Measurements from ENCODE around the gene UHRF1.
A peak's percentile ranks its signal among the peaks of the same experiment; 100 is the strongest.

Gene UHRF1

GRCh38 chr19:4977299-4978174 is 68.2 kb downstream of the UHRF1 start:
- peak in 1 of 2 donors; percentile 43 for DNase-seq (ENCODE audit: low spot score in 2 of 2)
- H3K4me3 Mint-ChIP-seq, result no peak overlapping the region
- H3K9me3 Mint-ChIP-seq, result no peaks in the 10 kb centered on the region
- peaks cover 3% of the 10 kb centered on the region for H3K36me3 Mint-ChIP-seq
- peak overlapping the region; percentile 79 for H3K27ac Mint-ChIP-seq
- H3K4me1 Mint-ChIP-seq, result peaks cover 33% of the 10 kb centered on the region
- ATAC-seq (ENCODE audit: low read depth), result peak; percentile 42
- H3K27me3 Mint-ChIP-seq, result no peaks in the 10 kb centered on the region

- no peaks in the 10 kb centered on the region for H3K9me3 Mint-ChIP-seq
Measured at GRCh38 chr19:4979211-4979807, 70.0 kb downstream of the UHRF1 start.

GRCh38 chr19:4980067-4980466 is 70.8 kb downstream of the UHRF1 start:
- H3K27ac Mint-ChIP-seq, result no peak overlapping the region
- H3K4me1 Mint-ChIP-seq, result peaks cover 33% of the 10 kb centered on the region
- no peak overlapping the region for H3K4me3 Mint-ChIP-seq
- DNase-seq (ENCODE audit: low spot score in 2 of 2) (no peak), ATAC-seq (ENCODE audit: low read depth) (no peak)
- H3K36me3 Mint-ChIP-seq, result peaks cover 3% of the 10 kb centered on the region
- no peaks in the 10 kb centered on the region for H3K9me3 Mint-ChIP-seq
- H3K27me3 Mint-ChIP-seq, result no peaks in the 10 kb centered on the region

More at GRCh38 chr19:4979211-4979807, 70.0 kb downstream of the UHRF1 start:
- ATAC-seq (ENCODE audit: low read depth) (no peak), DNase-seq (ENCODE audit: low spot score in 2 of 2) (no peak)
- Mint-ChIP-seq H3K4me1 (peaks cover 36% of the 10 kb centered on the region), H3K27ac (no peak overlapping the region), H3K36me3 (peaks cover 3% of the 10 kb centered on the region), H3K4me3 (no peak overlapping the region), H3K27me3 (no peaks in the 10 kb centered on the region)

GRCh38 chr19:4980838-4981680 is 71.8 kb downstream of the UHRF1 start:
- Mint-ChIP-seq H3K36me3 (peaks cover 5% of the 10 kb centered on the region), H3K4me3 (no peak overlapping the region), H3K9me3 (no peaks in the 10 kb centered on the region), H3K27ac (peak overlapping the region; percentile 54), H3K27me3 (no peaks in the 10 kb centered on the region), H3K4me1 (peaks cover 33% of the 10 kb centered on the region)
- ATAC-seq (ENCODE audit: low read depth) (no peak), DNase-seq (ENCODE audit: low spot score in 2 of 2) (no peak)

- Mint-ChIP-seq H3K27ac (peak overlapping the region; percentile 54), H3K4me1 (peaks cover 33% of the 10 kb centered on the region), H3K27me3 (no peaks in the 10 kb centered on the region), H3K36me3 (peaks cover 5% of the 10 kb centered on the region), H3K9me3 (no peaks in the 10 kb centered on the region), H3K4me3 (no peak overlapping the region)
- DNase-seq (ENCODE audit: low spot score in 2 of 2) (peak in 1 of 2 donors; percentile 35), ATAC-seq (ENCODE audit: low read depth) (peak; percentile 87)
Measured at GRCh38 chr19:4981681-4981958, 72.3 kb downstream of the UHRF1 start.

GRCh38 chr19:4983346-4984105 is 74.2 kb downstream of the UHRF1 start:
- Mint-ChIP-seq H3K9me3 (no peaks in the 10 kb centered on the region), H3K4me3 (no peak overlapping the region), H3K27me3 (no peaks in the 10 kb centered on the region), H3K27ac (no peak overlapping the region), H3K36me3 (peaks cover 3% of the 10 kb centered on the region), H3K4me1 (peaks cover 28% of the 10 kb centered on the region)
- ATAC-seq (ENCODE audit: low read depth) (no peak), DNase-seq (ENCODE audit: low spot score in 2 of 2) (no peak)

- DNase-seq (ENCODE audit: low spot score in 2 of 2) (no peak), ATAC-seq (ENCODE audit: low read depth) (no peak)
- Mint-ChIP-seq H3K36me3 (peaks cover 3% of the 10 kb centered on the region), H3K9me3 (no peaks in the 10 kb centered on the region), H3K4me1 (peaks cover 26% of the 10 kb centered on the region), H3K27ac (no peak overlapping the region), H3K27me3 (no peaks in the 10 kb centered on the region), H3K4me3 (no peak overlapping the region)
Measured at GRCh38 chr19:4984106-4984380, 74.7 kb downstream of the UHRF1 start.

GRCh38 chr19:4984438-4984990 is 75.2 kb downstream of the UHRF1 start:
- peaks cover 3% of the 10 kb centered on the region for H3K36me3 Mint-ChIP-seq

GRCh38 chr19:4985551-4985991 is 76.3 kb downstream of the UHRF1 start:
- peaks cover 24% of the 10 kb centered on the region for H3K4me1 Mint-ChIP-seq
- DNase-seq (ENCODE audit: low spot score in 2 of 2) (no peak), ATAC-seq (ENCODE audit: low read depth) (no peak)
- no peak overlapping the region for H3K27ac Mint-ChIP-seq
- H3K36me3 Mint-ChIP-seq, result peaks cover 3% of the 10 kb centered on the region
- no peak overlapping the region for H3K4me3 Mint-ChIP-seq
- no peaks in the 10 kb centered on the region for H3K9me3 Mint-ChIP-seq
- no peaks in the 10 kb centered on the region for H3K27me3 Mint-ChIP-seq

More at GRCh38 chr19:4984438-4984990, 75.2 kb downstream of the UHRF1 start:
- no peak for DNase-seq (ENCODE audit: low spot score in 2 of 2)
- Mint-ChIP-seq H3K4me1 (peaks cover 24% of the 10 kb centered on the region), H3K9me3 (no peaks in the 10 kb centered on the region), H3K27ac (no peak overlapping the region), H3K27me3 (no peaks in the 10 kb centered on the region), H3K4me3 (no peak overlapping the region)
- ATAC-seq (ENCODE audit: low read depth), result no peak

- Mint-ChIP-seq H3K4me3 (no peak overlapping the region), H3K27me3 (no peaks in the 10 kb centered on the region), H3K4me1 (peaks cover 21% of the 10 kb centered on the region), H3K36me3 (peaks cover 3% of the 10 kb centered on the region), H3K27ac (no peak overlapping the region), H3K9me3 (no peaks in the 10 kb centered on the region)
- DNase-seq (ENCODE audit: low spot score in 2 of 2), result no peak
- ATAC-seq (ENCODE audit: low read depth), result no peak
Measured at GRCh38 chr19:4986056-4986455, 76.8 kb downstream of the UHRF1 start.

- H3K9me3 Mint-ChIP-seq, result no peaks in the 10 kb centered on the region
- ATAC-seq (ENCODE audit: low read depth) (no peak), DNase-seq (ENCODE audit: low spot score in 2 of 2) (no peak)
- peaks cover 20% of the 10 kb centered on the region for H3K4me1 Mint-ChIP-seq
- peaks cover 6% of the 10 kb centered on the region for H3K36me3 Mint-ChIP-seq
- H3K27me3 Mint-ChIP-seq, result no peaks in the 10 kb centered on the region
- no peak overlapping the region for H3K4me3 Mint-ChIP-seq
- H3K27ac Mint-ChIP-seq, result no peak overlapping the region
Measured at GRCh38 chr19:4986471-4986891, 77.2 kb downstream of the UHRF1 start.

- peaks cover 13% of the 10 kb centered on the region for H3K36me3 Mint-ChIP-seq
- DNase-seq (ENCODE audit: low spot score in 2 of 2), result no peak
Measured at GRCh38 chr19:4987256-4987655, 78.0 kb downstream of the UHRF1 start.

GRCh38 chr19:4987692-4988370 is 78.5 kb downstream of the UHRF1 start:
- Mint-ChIP-seq H3K9me3 (peaks cover 2% of the 10 kb centered on the region), H3K4me3 (no peak overlapping the region), H3K4me1 (peaks cover 12% of the 10 kb centered on the region), H3K27me3 (no peaks in the 10 kb centered on the region), H3K27ac (no peak overlapping the region), H3K36me3 (peaks cover 17% of the 10 kb centered on the region)
- no peak for DNase-seq (ENCODE audit: low spot score in 2 of 2)
- no peak for ATAC-seq (ENCODE audit: low read depth)

More at GRCh38 chr19:4987256-4987655, 78.0 kb downstream of the UHRF1 start:
- Mint-ChIP-seq H3K4me1 (peaks cover 17% of the 10 kb centered on the region), H3K9me3 (no peaks in the 10 kb centered on the region), H3K27ac (no peak overlapping the region), H3K4me3 (no peak overlapping the region), H3K27me3 (no peaks in the 10 kb centered on the region)
- ATAC-seq (ENCODE audit: low read depth), result no peak
